Measurements from ENCODE around the gene EIF6.
A peak's percentile ranks its signal among the peaks of the same experiment; 100 is the strongest.

The EIF6 gene

GRCh38 chr20:35277127-35277526 is 7.4 kb downstream of the EIF6 start:
- H3K4me3 ChIP-seq (ENCODE audit: low read depth, low read length): peak overlapping the region; percentile 83
- TF ChIP-seq CTCF (conservative IDR thresholded peaks at IDR 0.05; ENCODE audit: low read depth, low read length): no peak
- no peak for DNase-seq (ENCODE audit: low read depth)

GRCh38 chr20:35276408-35276807 is 8.2 kb downstream of the EIF6 start:
- TF ChIP-seq CTCF (conservative IDR thresholded peaks at IDR 0.05; ENCODE audit: low read depth, low read length): no peak
- no peak for DNase-seq (ENCODE audit: low read depth)
- peak overlapping the region; percentile 83 for H3K4me3 ChIP-seq (ENCODE audit: low read depth, low read length)

- no peak for TF ChIP-seq CTCF (conservative IDR thresholded peaks at IDR 0.05; ENCODE audit: low read depth, low read length)
- no peak for DNase-seq (ENCODE audit: low read depth)
- no peak overlapping the region for H3K4me3 ChIP-seq (ENCODE audit: low read depth, low read length)
Observed at GRCh38 chr20:35275741-35276251, 8.8 kb downstream of the EIF6 start.

- H3K4me3 ChIP-seq (ENCODE audit: low read depth, low read length): no peak overlapping the region
- TF ChIP-seq CTCF (conservative IDR thresholded peaks at IDR 0.05; ENCODE audit: low read depth, low read length): no peak
- DNase-seq (ENCODE audit: low read depth): no peak
Observed at GRCh38 chr20:35274172-35275092, 10.1 kb downstream of the EIF6 start.

- no peak for TF ChIP-seq CTCF (conservative IDR thresholded peaks at IDR 0.05; ENCODE audit: low read depth, low read length)
- no peak overlapping the region for H3K4me3 ChIP-seq (ENCODE audit: low read depth, low read length)
- DNase-seq (ENCODE audit: low read depth): peak; percentile 33
Observed at GRCh38 chr20:35273449-35274171, 11.0 kb downstream of the EIF6 start.

- no peak overlapping the region for H3K4me3 ChIP-seq (ENCODE audit: low read depth, low read length)
- peak; percentile 55 for DNase-seq (ENCODE audit: low read depth)
- TF ChIP-seq CTCF (conservative IDR thresholded peaks at IDR 0.05; ENCODE audit: low read depth, low read length): no peak
Observed at GRCh38 chr20:35271904-35272303, 12.7 kb downstream of the EIF6 start.
